Neural cell (in vitro differentiated cells): ENCODE measurements around the gene TOR3A.

Experiments
- CTCF ChIP-seq: fragments of 450-650 bp; IDR thresholded peaks from 2 replicates; pipeline ENCODE4 v1.5.1; 2014; ENCODE audit warnings: antibody characterized with exemption, mild to moderate bottlenecking, moderate library complexity; ENCODE audit not compliant: poor library complexity, severe bottlenecking
- EP300 ChIP-seq: fragments of 450-650 bp; conservative IDR thresholded peaks from 2 replicates; pipeline ENCODE4 v1.6.1; 2014; ENCODE audit warnings: antibody characterized with exemption, mild to moderate bottlenecking, moderate library complexity; ENCODE audit not compliant: poor library complexity, severe bottlenecking
- EZH2 ChIP-seq: fragments of 200-600, 300-800 bp; shearing (Covaris generic), sonication (generic); IDR thresholded peaks from 2 replicates; pipeline ENCODE4 v1.6.1; 2014; ENCODE audit warnings: antibody characterized with exemption, low read length, borderline replicate concordance, mild to moderate bottlenecking; ENCODE audit not compliant: insufficient read depth, poor library complexity, severe bottlenecking
- POLR2AphosphoS5 ChIP-seq: IDR thresholded peaks from 2 replicates; pipeline ENCODE4 v1.6.1; 2012
- RAD21 ChIP-seq: fragments of 450-650 bp; conservative IDR thresholded peaks from 2 replicates; pipeline ENCODE4 v1.6.1; 2014; ENCODE audit warnings: antibody characterized with exemption, mild to moderate bottlenecking, moderate library complexity
- REST ChIP-seq: IDR thresholded peaks from 2 replicates; pipeline ENCODE4 v1.6.1; 2012; ENCODE audit warnings: borderline replicate concordance
- SMC3 ChIP-seq: fragments of 450-650 bp; conservative IDR thresholded peaks from 2 replicates; pipeline ENCODE4 v1.6.1; 2014; ENCODE audit warnings: antibody characterized with exemption, mild to moderate bottlenecking, moderate library complexity; ENCODE audit not compliant: poor library complexity
- TAF1 ChIP-seq: IDR thresholded peaks from 2 replicates; pipeline ENCODE4 v1.6.1; 2012; ENCODE audit warnings: low read depth

GRCh38 chr1:179043907-179044306, 38.0 kb upstream of the TOR3A start:
- TF ChIP-seq CTCF (no peak), EZH2 (no peak), REST (no peak), EP300 (no peak), POLR2AphosphoS5 (no peak), TAF1 (no peak), SMC3 (no peak), RAD21 (no peak)
